GM18511 (cell line): ENCODE results near the gene SHISA3.
A peak's percentile ranks its signal among the peaks of the same experiment; 100 is the strongest.
"Not testable (repeated sequence)": the region's sequence is repeated elsewhere in the genome, so short reads cannot be mapped to it uniquely, and the experiment has no call there.

ENCODE experiments used
- ATAC-seq: cut with Tn5 transposase; IDR thresholded peaks from one replicate; pipeline ENCODE4 v1.9.1; 2021; ENCODE audit warnings: mild to moderate bottlenecking, moderate library complexity; ENCODE audit not compliant: unreplicated experiment

SHISA3 gene

GRCh38 chr4:42396752-42397634 is at the start of gene SHISA3:
TSS of gene SHISA3 (plus strand) at chr4:42397488. CDS start at chr4:42398057, 569 bp downstream.
- ATAC-seq, result peak; percentile 54

DNA sequence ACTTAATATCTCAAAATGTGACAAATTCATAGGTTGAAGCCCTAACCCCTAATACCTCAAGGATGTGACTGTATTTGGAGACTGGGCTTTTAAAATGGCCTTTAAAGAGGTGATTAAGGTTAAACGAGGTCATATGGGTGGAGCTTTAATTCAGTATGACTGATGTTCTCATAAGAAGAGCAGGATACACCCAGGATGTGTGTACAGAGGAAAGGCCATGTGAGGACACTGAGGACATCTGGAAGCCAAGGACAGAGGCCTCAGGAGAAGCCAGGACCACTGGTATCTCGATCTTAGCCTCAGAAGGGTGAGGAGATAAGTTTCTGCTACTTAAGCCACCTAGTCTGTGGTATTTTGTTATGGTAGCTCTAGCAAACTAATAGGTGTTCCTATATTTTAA is 49.0 kb upstream of the SHISA3 start:
- ATAC-seq, result no peak

- no peak for ATAC-seq
Measured at GRCh38 chr4:42348692-42349091, 48.6 kb upstream of the SHISA3 start.

DNA sequence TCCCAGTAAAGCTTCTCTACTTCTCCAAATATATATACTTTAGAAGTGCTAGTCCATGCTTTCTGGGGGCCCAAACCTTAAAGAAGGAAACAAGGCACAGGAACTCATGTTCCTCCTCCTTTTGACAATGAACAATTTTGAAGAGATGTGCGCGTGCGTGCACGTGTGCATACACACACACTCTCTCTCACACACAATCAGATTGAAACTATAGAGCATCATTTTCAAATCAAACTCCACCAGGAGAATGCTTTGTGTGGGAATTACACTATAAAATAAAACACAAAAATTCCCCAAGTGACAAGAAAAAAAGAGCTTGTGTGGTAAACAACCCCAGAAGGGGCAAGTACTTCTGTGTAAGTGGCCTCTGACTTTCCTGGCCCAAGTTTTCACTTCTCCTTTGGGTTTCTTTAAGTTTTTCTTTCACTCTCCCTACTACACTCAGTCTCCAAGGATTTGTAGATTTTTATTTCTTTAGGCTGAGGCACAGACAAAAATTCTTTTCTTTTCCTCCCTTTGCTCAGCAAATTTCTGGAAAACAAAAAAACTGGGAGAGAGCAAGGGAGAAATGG is 46.6 kb upstream of the SHISA3 start:
- peak; percentile 56 for ATAC-seq

GRCh38 chr4:42352049-42352448 is 45.2 kb upstream of the SHISA3 start:
- no peak for ATAC-seq

GRCh38 chr4:42357325-42357724 is 40.0 kb upstream of the SHISA3 start:
- ATAC-seq, result no peak

DNA sequence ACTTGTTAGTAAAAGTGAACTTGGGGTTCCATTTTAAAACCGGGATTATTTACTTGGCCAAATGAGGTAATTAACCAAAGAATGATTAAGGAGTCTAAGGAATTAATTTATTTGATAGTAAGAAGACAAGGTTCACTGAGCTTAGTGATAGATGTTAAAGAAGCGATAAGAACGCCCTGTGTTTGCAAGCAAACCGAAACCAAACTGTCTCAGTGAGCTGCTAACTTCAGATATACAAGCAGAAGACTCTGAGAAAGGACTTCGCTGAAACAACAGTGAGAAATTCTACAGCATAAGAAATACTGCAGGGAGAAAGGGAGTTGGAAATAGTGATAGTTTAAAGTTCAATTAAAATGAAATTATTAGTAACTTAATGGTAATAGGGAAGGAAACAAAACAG is 37.6 kb upstream of the SHISA3 start:
- no peak for ATAC-seq

GRCh38 chr4:42360256-42360669 is 37.0 kb upstream of the SHISA3 start:
- no peak for ATAC-seq

- ATAC-seq, result no peak
Measured at GRCh38 chr4:42361456-42361855, 35.8 kb upstream of the SHISA3 start.

GRCh38 chr4:42362591-42362990 is 34.7 kb upstream of the SHISA3 start:
- ATAC-seq, result no peak

DNA sequence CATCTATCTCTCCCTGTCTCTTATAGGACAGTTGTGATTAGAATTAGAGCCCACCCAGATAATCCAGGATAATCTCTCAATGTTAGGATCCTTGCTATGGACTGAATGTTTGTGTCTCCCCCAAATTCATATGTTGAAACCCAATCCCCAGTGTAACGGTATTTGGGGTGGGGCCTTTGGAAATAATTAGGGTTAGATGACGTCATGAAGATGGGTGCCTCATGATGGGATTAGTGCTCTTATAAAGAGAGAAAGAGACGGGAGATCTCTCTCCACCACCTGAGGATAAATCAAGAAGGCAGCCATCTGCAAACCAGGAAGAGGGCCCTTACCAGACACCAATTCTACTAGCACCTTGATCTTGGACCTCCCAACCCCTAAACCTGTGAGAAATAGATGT is 33.7 kb upstream of the SHISA3 start:
- no peak for ATAC-seq

DNA sequence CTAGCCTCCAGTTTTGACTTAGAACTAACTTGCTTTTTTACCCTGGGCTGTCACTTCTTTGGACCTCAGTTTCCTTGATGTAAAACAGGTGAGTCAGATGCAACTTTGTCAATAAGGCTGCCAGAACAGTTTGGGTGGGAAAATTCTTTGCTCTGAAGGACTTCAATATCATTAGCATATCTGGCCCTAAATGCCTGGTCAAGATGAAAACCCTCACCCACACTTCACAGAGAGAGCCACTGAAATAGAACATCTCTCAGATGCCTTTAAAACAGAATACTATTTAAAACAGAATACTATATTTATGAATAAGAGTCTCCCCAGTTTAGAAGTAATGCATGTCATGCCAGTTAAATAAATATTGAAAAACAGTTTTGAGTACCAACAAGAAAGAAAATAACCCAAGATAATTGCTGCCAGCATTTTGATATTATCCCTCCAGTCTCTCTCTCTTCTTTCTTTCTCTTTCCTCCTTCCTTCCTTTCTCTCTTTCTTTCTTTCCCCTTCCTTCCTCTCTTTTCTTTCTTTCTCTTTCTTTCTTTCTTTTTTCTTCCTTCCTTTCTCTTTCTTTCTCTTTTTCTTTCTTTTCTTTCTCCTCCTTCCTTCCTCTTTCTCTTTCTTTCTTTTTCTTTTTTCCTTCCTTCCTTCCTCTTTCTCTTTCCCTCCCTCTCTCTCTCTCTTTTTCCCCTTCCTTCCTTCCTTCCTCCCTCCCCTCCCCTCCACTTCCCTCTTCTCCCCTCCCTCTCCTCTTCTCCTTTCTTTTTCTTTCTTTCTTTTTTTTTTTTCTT is 32.8 kb upstream of the SHISA3 start:
- no peak for ATAC-seq

GRCh38 chr4:42366959-42367358 is 30.3 kb upstream of the SHISA3 start:
- no peak for ATAC-seq

DNA sequence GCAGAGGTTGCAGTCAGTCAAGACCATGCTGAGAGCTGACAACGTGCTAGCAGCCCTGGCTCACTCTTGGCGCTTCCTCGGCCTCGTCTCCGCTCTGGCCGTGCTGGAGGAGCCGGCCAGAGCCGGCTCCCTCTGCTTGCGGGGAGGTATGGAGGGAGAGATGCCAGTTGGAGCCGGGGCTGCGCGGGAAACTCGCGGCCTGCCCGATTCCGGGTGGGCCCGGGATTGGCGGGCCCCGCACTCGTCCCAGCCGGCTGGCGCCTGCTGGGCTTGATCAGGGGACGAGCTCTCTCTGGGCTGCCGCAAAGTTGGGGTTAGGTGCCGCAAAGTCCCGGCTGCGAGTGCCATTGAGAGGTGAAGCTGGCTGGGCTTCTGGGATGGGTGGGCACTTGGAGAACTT is 27.8 kb upstream of the SHISA3 start:
- no peak for ATAC-seq

DNA sequence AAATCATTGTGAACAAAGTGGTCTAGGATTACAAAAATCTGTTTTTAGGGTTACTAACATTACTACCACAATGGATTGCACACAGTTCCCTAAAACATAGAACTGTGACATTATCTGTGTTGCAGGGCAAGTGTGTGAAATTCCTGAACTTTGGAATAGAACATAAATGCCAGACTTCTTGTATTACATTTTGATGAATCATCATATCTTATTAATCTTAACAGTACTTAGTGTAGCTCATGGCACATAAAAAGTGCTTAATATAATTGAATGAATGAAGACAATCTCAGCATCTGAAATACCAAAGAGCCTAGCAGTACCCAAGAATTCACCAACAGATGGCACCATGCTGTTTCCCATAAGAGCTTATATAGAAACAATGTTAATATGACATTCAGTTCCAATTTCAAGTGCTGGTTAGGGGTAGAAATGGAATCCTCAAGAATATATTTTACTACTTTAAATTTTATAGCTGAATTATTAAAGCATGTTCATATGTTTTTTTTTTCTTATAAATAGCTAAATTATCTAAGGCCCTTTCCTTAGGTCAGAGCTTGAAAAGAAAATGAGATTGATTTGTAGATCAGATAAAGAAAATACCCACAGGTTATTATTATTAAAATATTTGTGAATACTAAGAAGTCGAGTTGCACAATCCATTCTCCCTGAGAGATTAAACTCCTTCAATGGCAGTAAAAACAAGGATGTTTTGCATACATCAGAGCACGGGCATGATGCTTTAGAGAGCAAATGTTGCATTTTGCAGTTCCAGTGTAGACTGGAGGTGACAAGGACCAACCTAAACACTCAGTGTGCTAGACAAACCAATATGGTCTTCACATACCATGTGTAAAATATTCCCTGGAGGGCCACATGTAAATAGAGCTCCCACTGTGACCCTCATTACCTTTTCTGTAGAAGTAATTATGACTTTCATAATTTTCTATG is 25.7 kb upstream of the SHISA3 start:
- ATAC-seq, result peak; percentile 74

DNA sequence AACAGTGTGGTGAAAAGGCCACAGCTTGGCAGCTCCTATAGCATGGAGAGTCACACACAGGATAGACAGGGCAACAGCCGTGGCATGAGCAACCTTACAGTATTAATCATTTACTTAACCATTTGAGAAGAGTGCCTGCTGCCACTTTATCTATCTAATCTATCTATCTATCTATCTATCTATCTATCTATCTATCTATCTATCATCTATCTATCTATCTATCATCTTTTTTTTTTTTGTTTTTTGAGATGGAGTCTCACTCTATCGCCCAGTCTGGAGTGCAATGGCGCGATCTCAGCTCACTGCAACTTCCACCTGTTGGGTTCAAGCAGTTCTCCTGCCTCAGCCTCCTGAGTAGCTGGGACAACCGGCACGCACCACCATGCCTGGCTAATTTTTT is 25.0 kb upstream of the SHISA3 start:
- not testable (repeated sequence) for ATAC-seq

GRCh38 chr4:42377497-42377896 is 19.8 kb upstream of the SHISA3 start:
- ATAC-seq, result no peak

GRCh38 chr4:42381666-42382065 is 15.6 kb upstream of the SHISA3 start:
- ATAC-seq, result no peak

DNA sequence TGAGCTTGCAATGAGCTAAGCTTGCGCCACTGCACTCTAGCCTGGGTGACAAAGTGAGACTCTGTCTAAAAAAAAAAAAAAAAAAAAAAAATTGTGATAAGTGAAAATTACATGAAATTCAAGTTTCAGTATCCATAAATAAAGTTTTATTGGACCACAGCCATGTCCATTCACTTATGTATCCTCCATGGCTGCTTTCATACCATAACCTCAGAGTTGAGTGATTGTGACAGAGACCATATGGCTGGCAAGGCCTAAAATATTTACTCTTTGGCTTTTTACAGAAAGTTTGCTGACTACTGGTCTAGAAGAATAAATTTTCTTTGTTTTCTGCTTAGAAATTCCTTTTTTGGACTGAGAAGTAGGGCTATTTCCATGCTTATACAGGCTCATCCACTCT is 11.8 kb upstream of the SHISA3 start:
- ATAC-seq, result no peak

DNA sequence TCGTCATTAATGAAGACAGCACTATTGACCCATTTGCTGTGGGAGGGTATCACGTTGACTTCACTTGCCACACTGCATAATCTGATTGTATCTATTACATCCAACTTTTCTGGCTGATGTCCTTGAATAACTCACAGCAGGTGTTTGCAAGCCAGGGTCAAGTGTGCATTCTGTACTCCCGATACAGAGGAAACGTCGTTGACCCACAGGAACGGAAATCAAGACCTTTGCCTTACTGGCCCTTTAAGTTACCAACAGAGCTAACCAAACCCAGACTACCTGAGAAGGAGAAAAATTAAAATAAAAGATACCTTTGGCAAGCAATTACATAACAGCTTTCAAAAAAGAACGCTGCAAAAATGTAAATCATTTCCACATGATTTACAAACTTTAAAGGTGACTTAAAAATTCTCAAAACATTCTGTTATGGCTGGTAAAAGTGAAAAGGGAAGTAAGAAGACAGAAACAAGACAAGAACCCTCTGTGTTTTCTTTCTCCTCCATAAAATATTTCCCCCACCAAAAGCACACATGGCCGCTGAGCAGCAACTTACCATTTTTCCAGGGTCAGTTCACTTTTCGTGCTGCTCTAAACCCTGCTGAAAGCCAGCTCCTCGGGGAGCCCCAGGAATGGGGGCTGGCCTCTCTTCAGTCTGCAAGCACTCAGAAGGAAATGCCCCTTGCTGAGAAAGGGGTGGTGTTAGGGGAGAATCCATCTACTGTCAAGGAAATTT is 6.5 kb upstream of the SHISA3 start:
- peak; percentile 54 for ATAC-seq
